ENCODE results near the gene STPG3. TPM values are rescaled to one million over a fixed set of nuclear protein-coding genes. Genes with fewer than 3 reads are reported as not detected.

Gene STPG3
- not detected in 2 replicates for total RNA-seq
- long read RNA-seq: 0 reads

GRCh38 chr9:137251194-137251461 lies at the start of gene STPG3:
STPG3 (plus strand) TSS chr9:137251286; CDS start chr9:137251287, 1 bp downstream.
- no peak for DNase-seq (ENCODE audit: low spot score, unreplicated experiment)
- Mint-ChIP-seq H3K36me3 (ENCODE audit: insufficient read depth) (no peaks in the 10 kb centered on the region), H3K27ac (no peak within 1 kb of the TSS), H3K27me3 (no peaks in the 10 kb centered on the region), H3K4me3 (ENCODE audit: low read depth) (no peak within 1 kb of the TSS), H3K4me1 (ENCODE audit: low read depth) (peaks cover 7% of the 10 kb centered on the region), H3K9me3 (ENCODE audit: low read depth) (no peaks in the 10 kb centered on the region)
- TF ChIP-seq, protein P1, sequence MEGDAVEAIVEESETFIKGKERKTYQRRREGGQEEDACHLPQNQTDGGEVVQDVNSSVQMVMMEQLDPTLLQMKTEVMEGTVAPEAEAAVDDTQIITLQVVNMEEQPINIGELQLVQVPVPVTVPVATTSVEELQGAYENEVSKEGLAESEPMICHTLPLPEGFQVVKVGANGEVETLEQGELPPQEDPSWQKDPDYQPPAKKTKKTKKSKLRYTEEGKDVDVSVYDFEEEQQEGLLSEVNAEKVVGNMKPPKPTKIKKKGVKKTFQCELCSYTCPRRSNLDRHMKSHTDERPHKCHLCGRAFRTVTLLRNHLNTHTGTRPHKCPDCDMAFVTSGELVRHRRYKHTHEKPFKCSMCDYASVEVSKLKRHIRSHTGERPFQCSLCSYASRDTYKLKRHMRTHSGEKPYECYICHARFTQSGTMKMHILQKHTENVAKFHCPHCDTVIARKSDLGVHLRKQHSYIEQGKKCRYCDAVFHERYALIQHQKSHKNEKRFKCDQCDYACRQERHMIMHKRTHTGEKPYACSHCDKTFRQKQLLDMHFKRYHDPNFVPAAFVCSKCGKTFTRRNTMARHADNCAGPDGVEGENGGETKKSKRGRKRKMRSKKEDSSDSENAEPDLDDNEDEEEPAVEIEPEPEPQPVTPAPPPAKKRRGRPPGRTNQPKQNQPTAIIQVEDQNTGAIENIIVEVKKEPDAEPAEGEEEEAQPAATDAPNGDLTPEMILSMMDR (IDR thresholded peaks at IDR 0.05; ENCODE audit: unreplicated experiment): no peak

DNA sequence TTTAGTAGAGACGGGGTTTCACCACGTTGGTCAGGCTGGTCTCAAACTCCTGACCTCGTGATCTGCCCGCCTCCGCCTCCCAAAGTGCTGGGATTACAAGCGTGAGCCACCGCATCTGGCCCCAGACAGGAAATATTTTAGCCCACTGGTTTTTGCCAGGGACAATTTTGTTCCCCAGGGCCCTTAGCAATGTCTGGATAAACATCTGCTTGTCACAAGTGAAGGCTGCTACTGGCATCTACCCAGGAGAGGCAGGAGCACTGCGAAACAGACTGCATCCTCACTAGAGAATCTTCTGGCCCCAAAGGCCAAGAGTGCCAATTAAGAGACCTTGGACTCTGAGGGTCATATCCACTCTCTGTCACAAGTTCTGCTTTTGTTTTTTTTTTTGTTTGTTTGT lies 48.1 kb upstream of the STPG3 start:
- Mint-ChIP-seq H3K9me3 (ENCODE audit: low read depth) (no peaks in the 10 kb centered on the region), H3K27me3 (no peaks in the 10 kb centered on the region), H3K36me3 (ENCODE audit: insufficient read depth) (peaks cover 3% of the 10 kb centered on the region), H3K4me1 (ENCODE audit: low read depth) (peaks cover 34% of the 10 kb centered on the region), H3K4me3 (ENCODE audit: low read depth) (peak overlapping the region; percentile 24), H3K27ac (peak overlapping the region; percentile 90)
- no peak for DNase-seq (ENCODE audit: low spot score, unreplicated experiment)
- TF ChIP-seq, protein P1 (IDR thresholded peaks at IDR 0.05; ENCODE audit: unreplicated experiment): no peak

DNA sequence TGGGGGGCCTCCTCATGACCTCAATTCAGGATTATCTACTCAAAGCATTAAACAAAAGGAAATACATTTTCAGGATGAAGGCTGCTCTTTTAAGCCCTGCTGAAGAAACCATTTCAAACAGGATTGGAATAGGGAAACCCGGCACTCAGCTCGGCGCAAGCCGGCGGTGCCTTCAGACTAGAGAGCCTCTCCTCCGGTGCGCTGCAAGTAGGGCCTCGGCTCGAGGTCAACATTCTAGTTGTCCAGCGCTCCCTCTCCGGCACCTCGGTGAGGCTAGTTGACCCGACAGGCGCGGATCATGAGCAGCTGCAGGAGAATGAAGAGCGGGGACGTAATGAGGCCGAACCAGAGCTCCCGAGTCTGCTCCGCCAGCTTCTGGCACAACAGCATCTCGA lies 46.4 kb upstream of the STPG3 start:
- H3K36me3 Mint-ChIP-seq (ENCODE audit: insufficient read depth): peaks cover 3% of the 10 kb centered on the region
- peak overlapping the region; percentile 93 for H3K4me3 Mint-ChIP-seq (ENCODE audit: low read depth)
- DNase-seq (ENCODE audit: low spot score, unreplicated experiment): no peak
- no peaks in the 10 kb centered on the region for H3K9me3 Mint-ChIP-seq (ENCODE audit: low read depth)
- peaks cover 25% of the 10 kb centered on the region for H3K4me1 Mint-ChIP-seq (ENCODE audit: low read depth)
- no peaks in the 10 kb centered on the region for H3K27me3 Mint-ChIP-seq
- TF ChIP-seq, protein P1 (IDR thresholded peaks at IDR 0.05; ENCODE audit: unreplicated experiment): no peak
- peak overlapping the region; percentile 93 for H3K27ac Mint-ChIP-seq

DNA sequence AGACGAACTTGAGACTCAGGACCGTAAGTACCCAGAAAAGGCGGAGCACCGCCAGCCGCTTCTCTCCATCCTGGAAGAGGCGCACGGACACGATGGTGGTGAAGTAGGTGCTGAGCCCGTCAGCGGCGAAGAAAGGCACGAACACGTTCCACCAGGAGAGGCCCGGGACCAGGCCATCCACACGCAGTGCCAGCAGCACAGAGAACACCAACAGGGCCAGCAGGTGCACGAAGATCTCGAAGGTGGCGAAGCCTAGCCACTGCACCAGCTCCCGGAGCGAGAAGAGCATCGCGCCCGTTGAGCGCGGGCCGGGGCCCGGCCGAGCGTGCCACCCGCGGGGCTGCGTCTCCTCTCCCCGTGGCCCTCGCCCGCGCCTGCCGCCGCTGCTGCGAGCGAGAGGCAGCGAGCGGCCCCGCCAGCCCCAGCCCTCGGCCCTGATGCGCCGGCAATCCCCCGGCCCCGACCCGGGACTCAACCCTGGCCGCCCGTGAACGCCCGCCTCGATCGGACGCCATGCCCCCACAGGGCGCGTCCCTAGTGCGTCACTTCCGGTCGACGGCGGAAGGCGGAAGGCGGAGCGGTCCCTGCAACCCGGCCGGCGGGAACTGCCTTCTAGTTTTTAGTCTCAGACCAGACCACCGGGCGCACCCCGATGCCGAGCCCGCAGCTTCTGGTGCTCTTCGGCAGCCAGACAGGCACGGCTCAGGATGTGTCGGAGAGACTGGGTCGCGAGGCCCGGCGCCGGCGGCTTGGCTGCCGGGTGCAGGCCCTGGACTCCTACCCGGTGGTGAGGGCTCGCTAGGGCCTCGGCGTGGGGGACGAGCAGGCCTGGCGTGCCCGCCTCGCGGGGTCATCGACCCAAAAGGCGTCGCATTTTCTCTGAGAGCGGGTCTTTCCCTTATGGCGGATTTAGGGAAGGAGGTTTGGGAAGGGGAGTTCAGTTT lies 45.7 kb upstream of the STPG3 start, which contains the start of the genes NDOR1 and TMEM203:
NDOR1 (plus strand) TSS at position 575 of the 944 bp plus-strand sequence; CDS start at position 653, 78 bp downstream.
TMEM203 (minus strand) TSS at position 523 of the 944 bp plus-strand sequence; CDS start at position 289, 234 bp downstream.
- peak; percentile 88 for DNase-seq (ENCODE audit: low spot score, unreplicated experiment)
- Mint-ChIP-seq H3K4me3 (ENCODE audit: low read depth) (peak within 1 kb of the TSS; percentile 93), H3K27ac (peak within 1 kb of the TSS; percentile 93), H3K9me3 (ENCODE audit: low read depth) (no peaks in the 10 kb centered on the region), H3K36me3 (ENCODE audit: insufficient read depth) (peaks cover 3% of the 10 kb centered on the region), H3K4me1 (ENCODE audit: low read depth) (peaks cover 25% of the 10 kb centered on the region), H3K27me3 (no peaks in the 10 kb centered on the region)
- TF ChIP-seq, protein P1 (IDR thresholded peaks at IDR 0.05; ENCODE audit: unreplicated experiment): no peak

- Mint-ChIP-seq H3K27ac (peak overlapping the region; percentile 92), H3K4me3 (ENCODE audit: low read depth) (peak overlapping the region; percentile 93), H3K4me1 (ENCODE audit: low read depth) (peaks cover 21% of the 10 kb centered on the region), H3K36me3 (ENCODE audit: insufficient read depth) (peaks cover 5% of the 10 kb centered on the region), H3K9me3 (ENCODE audit: low read depth) (no peaks in the 10 kb centered on the region), H3K27me3 (no peaks in the 10 kb centered on the region)
- DNase-seq (ENCODE audit: low spot score, unreplicated experiment): no peak
- TF ChIP-seq, protein P1 (IDR thresholded peaks at IDR 0.05; ENCODE audit: unreplicated experiment): no peak
These were observed 44.5 kb upstream of the STPG3 start for GRCh38 chr9:137206602-137207001.

Data from progenitor cell of endocrine pancreas (in vitro differentiated cells).